Activated naive CD8-positive, alpha-beta T cell (primary cell): ENCODE measurements around the gene MED23.

Experiments
- H3K27ac Mint-ChIP-seq: one replicate; pipeline ENCODE4 v1.8.0; 2021; ENCODE audit warnings: mixed read lengths
- H3K27me3 Mint-ChIP-seq: one replicate; pipeline ENCODE4 v1.8.0; 2021; ENCODE audit warnings: mixed read lengths
- H3K36me3 Mint-ChIP-seq: one replicate; pipeline ENCODE4 v1.8.0; 2021; ENCODE audit warnings: mixed read lengths
- H3K4me1 Mint-ChIP-seq: one replicate; pipeline ENCODE4 v1.8.0; 2021; ENCODE audit warnings: low read depth, mixed read lengths
- H3K4me3 Mint-ChIP-seq: one replicate; pipeline ENCODE4 v1.8.0; 2021; ENCODE audit warnings: mild to moderate bottlenecking, mixed read lengths
- H3K9me3 Mint-ChIP-seq: one replicate; pipeline ENCODE4 v1.8.0; 2021; ENCODE audit warnings: low read depth, mixed read lengths

The MED23 gene

DNA sequence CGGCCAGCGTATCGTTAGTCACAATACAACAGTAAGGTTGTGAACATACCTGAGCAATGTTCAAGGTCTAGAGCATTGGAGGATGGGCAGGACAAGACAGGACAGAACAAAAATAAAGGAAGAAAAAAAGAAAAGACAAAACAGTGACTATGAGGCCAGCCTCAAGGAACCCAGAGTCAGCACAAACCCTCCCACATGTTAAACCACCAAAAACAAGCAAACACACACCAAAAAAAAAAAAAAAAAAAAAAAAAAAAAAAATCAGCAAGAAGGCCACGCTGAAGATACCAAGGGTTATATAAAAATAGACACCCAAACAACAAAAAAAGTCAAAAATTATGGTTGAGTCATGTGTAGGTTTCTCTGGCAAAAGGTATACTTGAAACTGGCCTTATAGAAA lies 12.8 kb downstream of the MED23 start:
- no peaks in the 10 kb centered on the region for H3K9me3 Mint-ChIP-seq
- no peaks in the 10 kb centered on the region for H3K27me3 Mint-ChIP-seq
- H3K27ac Mint-ChIP-seq, result no peak overlapping the region
- peaks cover 3% of the 10 kb centered on the region for H3K4me1 Mint-ChIP-seq
- peaks cover 4% of the 10 kb centered on the region for H3K36me3 Mint-ChIP-seq
- H3K4me3 Mint-ChIP-seq, result no peak overlapping the region

- Mint-ChIP-seq H3K4me3 (no peak overlapping the region), H3K9me3 (no peaks in the 10 kb centered on the region), H3K36me3 (peaks cover 8% of the 10 kb centered on the region), H3K4me1 (peaks cover 2% of the 10 kb centered on the region), H3K27me3 (no peaks in the 10 kb centered on the region), H3K27ac (no peak overlapping the region)
These were observed 14.6 kb downstream of the MED23 start for GRCh38 chr6:131613296-131613925.

GRCh38 chr6:131602781-131603312 lies 25.2 kb downstream of the MED23 start:
- no peak overlapping the region for H3K27ac Mint-ChIP-seq
- H3K4me1 Mint-ChIP-seq, result peaks cover 3% of the 10 kb centered on the region
- no peaks in the 10 kb centered on the region for H3K9me3 Mint-ChIP-seq
- peaks cover 7% of the 10 kb centered on the region for H3K36me3 Mint-ChIP-seq
- no peaks in the 10 kb centered on the region for H3K27me3 Mint-ChIP-seq
- H3K4me3 Mint-ChIP-seq, result no peak overlapping the region

DNA sequence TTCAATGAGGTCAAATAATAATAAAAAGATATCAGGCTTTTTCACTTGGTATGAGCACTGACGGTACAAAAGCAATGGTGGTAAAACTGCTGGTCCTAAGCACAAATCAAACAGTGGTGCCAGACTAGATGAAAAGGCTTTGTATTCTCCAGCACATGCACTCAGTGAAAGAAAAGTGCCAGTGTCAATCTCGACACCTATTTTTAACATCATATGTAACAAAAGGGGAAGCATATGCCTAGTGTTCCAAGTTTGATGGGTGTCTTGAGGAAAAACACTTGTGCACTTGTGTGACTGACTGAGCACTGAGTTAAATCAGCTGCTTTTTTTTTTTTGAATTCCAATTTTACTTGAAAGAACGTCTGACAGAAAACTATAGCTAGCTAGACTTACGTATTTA lies 27.3 kb downstream of the MED23 start:
- no peaks in the 10 kb centered on the region for H3K9me3 Mint-ChIP-seq
- peaks cover 7% of the 10 kb centered on the region for H3K36me3 Mint-ChIP-seq
- no peaks in the 10 kb centered on the region for H3K27me3 Mint-ChIP-seq
- no peak overlapping the region for H3K27ac Mint-ChIP-seq
- H3K4me1 Mint-ChIP-seq, result no peaks in the 10 kb centered on the region
- H3K4me3 Mint-ChIP-seq, result no peak overlapping the region

GRCh38 chr6:131597446-131597845 lies 30.6 kb downstream of the MED23 start:
- Mint-ChIP-seq H3K27me3 (no peaks in the 10 kb centered on the region), H3K36me3 (peaks cover 14% of the 10 kb centered on the region), H3K9me3 (no peaks in the 10 kb centered on the region), H3K4me3 (no peak overlapping the region), H3K27ac (no peak overlapping the region), H3K4me1 (no peaks in the 10 kb centered on the region)

GRCh38 chr6:131594074-131594473 lies 34.0 kb downstream of the MED23 start:
- H3K4me3 Mint-ChIP-seq, result no peak overlapping the region
- H3K9me3 Mint-ChIP-seq, result no peaks in the 10 kb centered on the region
- H3K36me3 Mint-ChIP-seq, result peaks cover 17% of the 10 kb centered on the region
- no peak overlapping the region for H3K27ac Mint-ChIP-seq
- H3K4me1 Mint-ChIP-seq, result no peaks in the 10 kb centered on the region
- H3K27me3 Mint-ChIP-seq, result no peaks in the 10 kb centered on the region

GRCh38 chr6:131592935-131593334 lies 35.1 kb downstream of the MED23 start:
- H3K4me3 Mint-ChIP-seq, result no peak overlapping the region
- no peaks in the 10 kb centered on the region for H3K4me1 Mint-ChIP-seq
- no peak overlapping the region for H3K27ac Mint-ChIP-seq
- H3K9me3 Mint-ChIP-seq, result no peaks in the 10 kb centered on the region
- H3K27me3 Mint-ChIP-seq, result no peaks in the 10 kb centered on the region
- peaks cover 17% of the 10 kb centered on the region for H3K36me3 Mint-ChIP-seq

GRCh38 chr6:131588643-131589042 lies 39.4 kb downstream of the MED23 start:
- Mint-ChIP-seq H3K27ac (no peak overlapping the region), H3K36me3 (peaks cover 18% of the 10 kb centered on the region), H3K4me3 (no peak overlapping the region), H3K9me3 (no peaks in the 10 kb centered on the region), H3K4me1 (no peaks in the 10 kb centered on the region), H3K27me3 (no peaks in the 10 kb centered on the region)

DNA sequence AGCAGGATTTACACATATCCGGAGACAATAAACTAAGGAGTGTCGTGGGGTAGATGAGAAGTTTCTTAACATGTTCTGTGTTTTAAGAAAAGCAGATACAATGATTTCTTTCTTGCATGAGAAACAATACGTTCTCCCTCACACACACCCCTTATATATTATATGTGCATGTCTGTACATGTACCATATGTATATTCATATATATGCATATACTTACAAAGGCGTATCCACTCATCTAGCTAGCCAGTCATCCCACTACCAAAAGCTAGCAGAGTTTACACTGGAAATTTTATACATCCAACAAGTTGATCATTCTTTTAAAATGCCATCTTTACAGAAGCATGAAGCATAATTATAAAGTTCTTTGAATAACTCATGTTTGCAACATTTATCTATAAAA lies 40.1 kb downstream of the MED23 start:
- Mint-ChIP-seq H3K27me3 (no peaks in the 10 kb centered on the region), H3K4me3 (no peak overlapping the region), H3K36me3 (peaks cover 15% of the 10 kb centered on the region), H3K27ac (no peak overlapping the region), H3K9me3 (no peaks in the 10 kb centered on the region), H3K4me1 (no peaks in the 10 kb centered on the region)

DNA sequence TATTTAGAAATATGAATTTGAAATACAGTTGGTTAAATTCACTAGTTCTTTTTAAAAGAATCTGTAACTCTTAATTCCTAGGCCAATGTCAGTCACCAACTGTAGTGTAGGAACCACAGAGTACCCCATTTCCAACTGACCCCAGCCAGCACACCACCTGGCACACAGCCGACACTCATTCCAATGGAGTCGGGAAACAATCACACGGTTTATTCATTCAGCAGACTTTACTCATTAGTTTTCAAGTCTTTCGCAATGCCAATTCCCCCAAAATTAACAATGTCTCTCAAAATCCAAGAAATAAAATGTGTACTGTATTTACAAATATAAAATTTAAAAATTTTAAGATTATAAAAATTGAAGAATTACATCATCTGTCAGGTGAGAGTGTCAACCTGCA lies 41.5 kb downstream of the MED23 start:
- H3K4me1 Mint-ChIP-seq, result no peaks in the 10 kb centered on the region
- H3K27ac Mint-ChIP-seq, result no peak overlapping the region
- no peaks in the 10 kb centered on the region for H3K27me3 Mint-ChIP-seq
- H3K4me3 Mint-ChIP-seq, result no peak overlapping the region
- H3K9me3 Mint-ChIP-seq, result no peaks in the 10 kb centered on the region
- H3K36me3 Mint-ChIP-seq, result peaks cover 15% of the 10 kb centered on the region

DNA sequence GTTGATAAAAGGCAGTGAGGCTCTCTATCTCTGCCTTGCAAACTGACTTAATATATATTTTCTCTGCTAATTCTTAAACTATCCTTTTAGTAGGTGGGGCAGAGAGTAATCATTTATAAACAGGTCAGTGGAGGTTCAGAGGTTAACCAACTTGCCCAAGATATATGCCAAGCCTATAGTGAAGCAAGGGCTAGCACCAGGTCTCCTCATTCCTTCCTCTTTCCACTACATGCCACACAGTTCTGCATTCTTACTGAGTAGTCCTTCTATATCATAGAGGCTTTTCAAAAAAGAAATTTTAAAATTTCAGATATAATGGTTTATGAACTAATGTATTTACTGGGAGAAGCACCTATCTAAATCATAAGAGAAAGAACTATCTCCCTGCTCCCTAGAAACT lies 46.5 kb downstream of the MED23 start:
- H3K27me3 Mint-ChIP-seq, result no peaks in the 10 kb centered on the region
- H3K4me1 Mint-ChIP-seq, result no peaks in the 10 kb centered on the region
- no peak overlapping the region for H3K27ac Mint-ChIP-seq
- no peaks in the 10 kb centered on the region for H3K9me3 Mint-ChIP-seq
- H3K4me3 Mint-ChIP-seq, result no peak overlapping the region
- peaks cover 7% of the 10 kb centered on the region for H3K36me3 Mint-ChIP-seq

DNA sequence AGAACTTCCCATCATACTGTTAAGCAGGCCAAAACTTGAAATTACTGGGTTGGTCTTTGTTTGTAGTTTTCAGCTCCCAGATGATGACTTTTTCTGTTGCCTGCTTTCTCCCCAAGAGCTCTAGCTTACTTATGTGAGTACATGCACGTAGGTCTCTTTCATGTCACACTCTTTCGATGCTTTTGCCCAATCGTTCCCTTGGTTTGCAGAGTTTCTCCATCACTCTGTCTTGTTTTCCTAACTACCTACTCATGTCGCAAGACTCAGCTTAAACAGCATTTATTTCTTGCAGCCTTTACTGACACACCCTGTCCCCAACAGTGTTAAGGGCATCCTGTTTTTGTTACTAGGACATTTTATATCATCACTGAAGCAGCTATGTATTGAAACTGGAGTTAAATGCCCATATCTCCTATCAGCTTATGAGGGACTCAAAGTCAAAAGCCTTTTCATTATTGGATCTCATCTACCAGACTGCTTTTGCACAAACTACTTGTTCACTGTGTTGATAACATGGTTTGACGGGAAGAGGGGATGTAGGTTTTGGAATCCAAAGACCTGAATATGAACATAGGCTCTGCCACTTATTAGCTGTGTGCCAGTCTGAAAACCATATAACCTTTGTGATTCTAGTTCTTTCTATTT lies 52.1 kb downstream of the MED23 start:
- Mint-ChIP-seq H3K9me3 (no peaks in the 10 kb centered on the region), H3K36me3 (peaks cover 18% of the 10 kb centered on the region), H3K27ac (no peak overlapping the region), H3K4me3 (no peak overlapping the region), H3K27me3 (no peaks in the 10 kb centered on the region), H3K4me1 (peaks cover 1% of the 10 kb centered on the region)

GRCh38 chr6:131574686-131575085 lies 53.4 kb downstream of the MED23 start:
- no peaks in the 10 kb centered on the region for H3K27me3 Mint-ChIP-seq
- no peaks in the 10 kb centered on the region for H3K9me3 Mint-ChIP-seq
- no peak overlapping the region for H3K27ac Mint-ChIP-seq
- peaks cover 1% of the 10 kb centered on the region for H3K4me1 Mint-ChIP-seq
- H3K4me3 Mint-ChIP-seq, result no peak overlapping the region
- H3K36me3 Mint-ChIP-seq, result peaks cover 21% of the 10 kb centered on the region

- no peak overlapping the region for H3K4me3 Mint-ChIP-seq
- H3K36me3 Mint-ChIP-seq, result peaks cover 21% of the 10 kb centered on the region
- no peak overlapping the region for H3K27ac Mint-ChIP-seq
- no peaks in the 10 kb centered on the region for H3K27me3 Mint-ChIP-seq
- H3K9me3 Mint-ChIP-seq, result no peaks in the 10 kb centered on the region
- H3K4me1 Mint-ChIP-seq, result peaks cover 1% of the 10 kb centered on the region
These were observed 53.9 kb downstream of the MED23 start for GRCh38 chr6:131574133-131574532.

DNA sequence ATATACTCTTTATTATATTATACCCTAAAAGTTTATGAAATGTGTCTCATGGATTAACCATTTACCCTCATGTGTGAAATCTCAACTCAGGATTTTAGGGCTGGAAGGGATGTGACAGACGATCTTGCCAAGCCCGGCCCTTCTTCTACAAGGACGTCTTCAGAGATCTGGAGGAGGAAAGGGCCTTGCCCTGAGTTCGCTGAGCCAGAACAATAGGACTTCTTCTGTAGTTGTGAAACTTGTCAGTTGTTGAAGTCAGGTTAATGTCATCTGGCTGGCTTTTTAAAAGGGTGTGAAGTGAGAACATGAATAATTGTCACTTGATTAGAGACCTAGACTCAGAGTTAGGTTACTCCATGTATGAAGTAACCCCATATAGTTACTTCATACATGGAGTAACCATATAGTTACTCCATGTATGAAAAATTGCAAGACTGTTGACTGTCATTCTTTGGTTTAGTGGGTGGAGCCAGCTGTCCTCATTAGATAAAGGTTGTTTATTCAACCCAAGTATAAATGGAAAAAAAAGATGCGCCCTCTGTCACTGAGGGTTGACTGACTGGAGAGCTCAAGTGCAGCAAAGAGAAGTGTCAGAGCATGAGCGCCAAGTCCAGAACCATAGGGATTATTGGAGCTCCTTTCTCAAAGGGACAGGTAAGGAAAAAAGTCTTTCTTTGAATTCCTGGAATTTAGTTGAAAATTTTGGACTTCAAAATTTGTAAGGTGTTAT lies 55.2 kb downstream of the MED23 start, which contains the start of gene ARG1:
Gene ARG1, plus strand, starts transcription at position 541 of the 730 bp plus-strand sequence. Its CDS starts 57 bp downstream, at position 598.
- H3K27me3 Mint-ChIP-seq, result no peaks in the 10 kb centered on the region
- peaks cover 21% of the 10 kb centered on the region for H3K36me3 Mint-ChIP-seq
- no peaks in the 10 kb centered on the region for H3K9me3 Mint-ChIP-seq
- H3K4me1 Mint-ChIP-seq, result peaks cover 1% of the 10 kb centered on the region
- no peak within 1 kb of the TSS for H3K4me3 Mint-ChIP-seq
- H3K27ac Mint-ChIP-seq, result no peak within 1 kb of the TSS
